HFFc6 (cell line): ENCODE measurements around the gene KCNIP4. TPM values are rescaled to one million over a fixed set of nuclear protein-coding genes. Genes with fewer than 3 reads are reported as not detected.
A peak's percentile ranks its signal among the peaks of the same experiment; 100 is the strongest.

Source experiments
- DNase-seq: peaks from one replicate; pipeline ENCODE4 v3.0.0-alpha.2; 2018
- H3K27ac Mint-ChIP-seq: 2 replicates; pipeline ENCODE4 v1.8.0; 2020; ENCODE audit warnings: mild to moderate bottlenecking, mixed read lengths
- H3K27me3 Mint-ChIP-seq: 2 replicates; pipeline ENCODE4 v1.8.0; 2021; ENCODE audit warnings: mild to moderate bottlenecking, moderate library complexity, mixed read lengths; ENCODE audit not compliant: insufficient read depth
- H3K36me3 Mint-ChIP-seq: 2 replicates; pipeline ENCODE4 v1.8.0; 2021; ENCODE audit warnings: low read depth, mixed read lengths
- H3K4me1 Mint-ChIP-seq: 2 replicates; pipeline ENCODE4 v1.8.0; 2020; ENCODE audit warnings: low read depth, mixed read lengths
- H3K4me3 Mint-ChIP-seq: 2 replicates; pipeline ENCODE4 v1.8.0; 2020; ENCODE audit warnings: mild to moderate bottlenecking, moderate library complexity, mixed read lengths
- H3K9me3 Mint-ChIP-seq: 2 replicates; pipeline ENCODE4 v1.8.0; 2020; ENCODE audit warnings: mild to moderate bottlenecking, mixed read lengths
- total RNA-seq, 6 experiments: library from RNA; stranded (reverse); fragmentation: NEBNext Ultra II Directional; extraction: Animal tissue kit (Norgen Biotek cat#: 25700); gene quantifications; 2 replicates in 1 of 6; 3 replicates in 5 of 6; pipeline ENCODE4 v1.2.3, GENCODE V29; 2021
- TF ChIP-seq, protein P1 (sequence below): fragments of 200-600 bp; sonication (generic); IDR thresholded peaks from 2 replicates; pipeline ENCODE4 v1.5.0; 2021; ENCODE audit warnings: antibody characterized with exemption, mild to moderate bottlenecking

The KCNIP4 gene
- total RNA-seq, 6 experiments from 2014 or later, result not detected

DNA sequence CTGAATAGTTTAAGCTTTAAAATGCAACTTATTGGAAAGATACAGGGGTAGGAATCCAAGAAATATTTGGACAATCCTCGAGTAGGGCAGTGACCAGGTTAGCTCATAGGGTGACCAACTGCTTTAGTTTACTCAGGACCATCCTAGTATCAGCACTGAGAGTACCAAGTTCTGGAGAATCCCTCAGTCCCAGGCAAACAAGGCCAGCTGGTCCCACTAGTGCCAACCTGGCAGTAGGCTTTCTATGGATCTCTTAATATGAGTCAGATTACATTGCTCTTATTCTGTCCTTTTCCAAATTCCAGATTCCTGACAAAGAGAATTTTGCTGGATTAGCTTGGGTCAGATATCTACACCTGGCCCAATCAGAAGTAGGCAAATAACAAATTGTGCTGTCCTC lies 493.7 kb downstream of the KCNIP4 start:
- Mint-ChIP-seq H3K27me3 (peaks cover 2% of the 10 kb centered on the region; the same call in 1 of the 2 replicates), H3K36me3 (no peaks in the 10 kb centered on the region), H3K9me3 (peaks cover 10% of the 10 kb centered on the region), H3K4me3 (no peak overlapping the region), H3K4me1 (no peaks in the 10 kb centered on the region; the same call in 1 of the 2 replicates), H3K27ac (no peak overlapping the region)
- TF ChIP-seq, protein P1, sequence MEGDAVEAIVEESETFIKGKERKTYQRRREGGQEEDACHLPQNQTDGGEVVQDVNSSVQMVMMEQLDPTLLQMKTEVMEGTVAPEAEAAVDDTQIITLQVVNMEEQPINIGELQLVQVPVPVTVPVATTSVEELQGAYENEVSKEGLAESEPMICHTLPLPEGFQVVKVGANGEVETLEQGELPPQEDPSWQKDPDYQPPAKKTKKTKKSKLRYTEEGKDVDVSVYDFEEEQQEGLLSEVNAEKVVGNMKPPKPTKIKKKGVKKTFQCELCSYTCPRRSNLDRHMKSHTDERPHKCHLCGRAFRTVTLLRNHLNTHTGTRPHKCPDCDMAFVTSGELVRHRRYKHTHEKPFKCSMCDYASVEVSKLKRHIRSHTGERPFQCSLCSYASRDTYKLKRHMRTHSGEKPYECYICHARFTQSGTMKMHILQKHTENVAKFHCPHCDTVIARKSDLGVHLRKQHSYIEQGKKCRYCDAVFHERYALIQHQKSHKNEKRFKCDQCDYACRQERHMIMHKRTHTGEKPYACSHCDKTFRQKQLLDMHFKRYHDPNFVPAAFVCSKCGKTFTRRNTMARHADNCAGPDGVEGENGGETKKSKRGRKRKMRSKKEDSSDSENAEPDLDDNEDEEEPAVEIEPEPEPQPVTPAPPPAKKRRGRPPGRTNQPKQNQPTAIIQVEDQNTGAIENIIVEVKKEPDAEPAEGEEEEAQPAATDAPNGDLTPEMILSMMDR, result no peak
- DNase-seq, result no peak

GRCh38 chr4:21454201-21454600 lies 494.4 kb downstream of the KCNIP4 start:
- Mint-ChIP-seq H3K27me3 (peaks cover 2% of the 10 kb centered on the region; the same call in 1 of the 2 replicates), H3K4me3 (no peak overlapping the region), H3K9me3 (peaks cover 10% of the 10 kb centered on the region), H3K36me3 (no peaks in the 10 kb centered on the region), H3K4me1 (no peaks in the 10 kb centered on the region; the same call in 1 of the 2 replicates), H3K27ac (no peak overlapping the region)
- DNase-seq, result no peak
- TF ChIP-seq, protein P1, result no peak

DNA sequence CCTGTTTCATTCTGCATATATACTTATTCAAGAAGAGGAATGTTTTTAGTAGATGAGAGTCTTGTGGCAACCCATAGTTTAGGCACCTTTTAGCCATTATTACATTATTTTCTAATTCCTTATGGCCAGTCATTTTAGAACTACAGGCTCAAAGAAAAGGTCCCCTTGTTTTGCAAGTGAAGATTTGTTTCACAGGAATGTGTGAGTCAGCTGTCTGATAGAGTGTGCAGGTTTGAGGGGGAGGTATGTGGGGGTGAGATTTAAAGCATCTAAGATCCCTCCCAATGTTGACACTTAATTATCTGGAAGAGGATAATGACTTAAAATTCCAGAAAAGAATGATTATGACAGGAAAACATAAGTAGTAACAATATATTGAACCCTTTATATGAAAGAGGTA lies 495.6 kb downstream of the KCNIP4 start:
- TF ChIP-seq, protein P1, result no peak
- Mint-ChIP-seq H3K36me3 (no peaks in the 10 kb centered on the region), H3K9me3 (peaks cover 10% of the 10 kb centered on the region), H3K27ac (no peak overlapping the region), H3K4me1 (no peaks in the 10 kb centered on the region; the same call in 1 of the 2 replicates), H3K4me3 (no peak overlapping the region), H3K27me3 (peaks cover 2% of the 10 kb centered on the region; the same call in 1 of the 2 replicates)
- DNase-seq, result no peak

DNA sequence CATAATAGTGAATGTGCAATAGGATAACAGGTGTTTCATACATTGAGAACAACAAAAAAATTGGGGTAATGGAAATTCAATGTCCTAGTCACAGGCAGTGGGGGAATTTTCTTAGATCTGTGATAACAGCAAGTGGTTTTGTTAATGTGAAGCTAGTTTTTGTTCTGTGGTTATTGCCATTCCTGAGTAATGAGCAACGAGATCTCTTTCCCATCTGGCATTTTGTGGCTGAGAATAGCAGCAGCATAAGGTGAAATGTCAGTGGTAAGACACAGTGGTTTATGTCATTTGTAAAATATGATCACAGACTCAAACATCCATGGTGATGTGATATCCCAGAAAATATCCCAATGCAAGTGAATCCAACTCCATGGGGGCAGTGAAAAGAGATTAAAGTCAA lies 497.5 kb downstream of the KCNIP4 start:
- Mint-ChIP-seq H3K4me3 (no peak overlapping the region), H3K9me3 (peaks cover 3% of the 10 kb centered on the region; the same call in 1 of the 2 replicates), H3K27ac (no peak overlapping the region), H3K27me3 (no peaks in the 10 kb centered on the region), H3K4me1 (no peaks in the 10 kb centered on the region; the same call in 1 of the 2 replicates), H3K36me3 (no peaks in the 10 kb centered on the region)
- TF ChIP-seq, protein P1, result no peak
- peak; percentile 34 for DNase-seq

GRCh38 chr4:21450331-21450730 lies 498.2 kb downstream of the KCNIP4 start:
- TF ChIP-seq, protein P1, result no peak
- Mint-ChIP-seq H3K4me1 (no peaks in the 10 kb centered on the region; the same call in 1 of the 2 replicates), H3K9me3 (peaks cover 3% of the 10 kb centered on the region; the same call in 1 of the 2 replicates), H3K27ac (no peak overlapping the region), H3K4me3 (no peak overlapping the region), H3K27me3 (no peaks in the 10 kb centered on the region), H3K36me3 (no peaks in the 10 kb centered on the region)
- DNase-seq, result no peak
